ENCODE data around the gene LRG1. TPM values are rescaled to one million over a fixed set of nuclear protein-coding genes. Genes with fewer than 3 reads are reported as not detected.
"Not testable (repeated sequence)": the region's sequence is repeated elsewhere in the genome, so short reads cannot be mapped to it uniquely, and the experiment has no call there.

Gene LRG1
- total and polyA plus RNA-seq, 10 donors: 1.7 to 54.0 (median 12.3) TPM

- intact Hi-C loops (cut with DNase I; ENCODE audit: low total_unique reads): no loop called here
- Histone ChIP-seq H3K27me3 (replicated peaks in 1 of 7) (peaks cover 0 to 43% (median 0%) of the 10 kb centered on the region in 7 donors), H3K27ac (peak overlapping the region in 2 of 8 donors; percentile 38 to 48), H3K4me1 (peaks cover 0 to 51% (median 18%) of the 10 kb centered on the region in 6 donors), H3K36me3 (peaks cover 0 to 72% (median 17%) of the 10 kb centered on the region in 6 donors), H3K4me3 (no peak overlapping the region), H3K9me3 (no peaks in the 10 kb centered on the region)
- peak; percentile 87 for DNase-seq
- 63 to 69% (median 67%) methylated on average over 28 to 32 of the region's 32 CpGs for WGBS, 5 donors
- TF ChIP-seq POLR2A (IDR thresholded peaks at IDR 0.05) (no peak), POLR2AphosphoS5 (IDR thresholded peaks at IDR 0.05) (peak; percentile 59 to 71 (median 64))
- TF ChIP-seq, protein P1, sequence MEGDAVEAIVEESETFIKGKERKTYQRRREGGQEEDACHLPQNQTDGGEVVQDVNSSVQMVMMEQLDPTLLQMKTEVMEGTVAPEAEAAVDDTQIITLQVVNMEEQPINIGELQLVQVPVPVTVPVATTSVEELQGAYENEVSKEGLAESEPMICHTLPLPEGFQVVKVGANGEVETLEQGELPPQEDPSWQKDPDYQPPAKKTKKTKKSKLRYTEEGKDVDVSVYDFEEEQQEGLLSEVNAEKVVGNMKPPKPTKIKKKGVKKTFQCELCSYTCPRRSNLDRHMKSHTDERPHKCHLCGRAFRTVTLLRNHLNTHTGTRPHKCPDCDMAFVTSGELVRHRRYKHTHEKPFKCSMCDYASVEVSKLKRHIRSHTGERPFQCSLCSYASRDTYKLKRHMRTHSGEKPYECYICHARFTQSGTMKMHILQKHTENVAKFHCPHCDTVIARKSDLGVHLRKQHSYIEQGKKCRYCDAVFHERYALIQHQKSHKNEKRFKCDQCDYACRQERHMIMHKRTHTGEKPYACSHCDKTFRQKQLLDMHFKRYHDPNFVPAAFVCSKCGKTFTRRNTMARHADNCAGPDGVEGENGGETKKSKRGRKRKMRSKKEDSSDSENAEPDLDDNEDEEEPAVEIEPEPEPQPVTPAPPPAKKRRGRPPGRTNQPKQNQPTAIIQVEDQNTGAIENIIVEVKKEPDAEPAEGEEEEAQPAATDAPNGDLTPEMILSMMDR (IDR thresholded peaks at IDR 0.05 in 8 of 11, conservative IDR thresholded peaks at IDR 0.05 in 3 of 11): peak in 7 of 11 experiments; percentile 23 to 70 (median 53)
Measured at GRCh38 chr19:4547303-4548237, 7.7 kb upstream of the LRG1 start.

- no peak for TF ChIP-seq POLR2A (IDR thresholded peaks at IDR 0.05)
- TF ChIP-seq, protein P1 (IDR thresholded peaks at IDR 0.05 in 8 of 11, conservative IDR thresholded peaks at IDR 0.05 in 3 of 11): no peak
- TF ChIP-seq POLR2AphosphoS5 (IDR thresholded peaks at IDR 0.05): peak in 1 of 3 donors; percentile 72
- Histone ChIP-seq H3K4me1 (peaks cover 0 to 83% (median 44%) of the 10 kb centered on the region in 6 donors), H3K36me3 (peaks cover 0 to 37% (median 7%) of the 10 kb centered on the region in 6 donors), H3K27me3 (replicated peaks in 1 of 7) (peaks cover 0 to 33% (median 0%) of the 10 kb centered on the region in 7 donors), H3K9me3 (peaks cover 0 to 12% (median 9%) of the 10 kb centered on the region in 8 donors), H3K4me3 (peak overlapping the region in 3 of 8 donors; percentile 20 to 56 (median 30)), H3K27ac (peak overlapping the region in 7 of 8 donors; percentile 78 to 95 (median 87))
- DNase-seq: peak; percentile 84
- 78 to 93% (median 87%) methylated on average over 16 to 87 of the region's 87 CpGs for WGBS, 5 donors
- intact Hi-C loops (cut with DNase I; ENCODE audit: low total_unique reads): no loop called here
Measured at GRCh38 chr19:4543842-4544647, 4.2 kb upstream of the LRG1 start.

DNA sequence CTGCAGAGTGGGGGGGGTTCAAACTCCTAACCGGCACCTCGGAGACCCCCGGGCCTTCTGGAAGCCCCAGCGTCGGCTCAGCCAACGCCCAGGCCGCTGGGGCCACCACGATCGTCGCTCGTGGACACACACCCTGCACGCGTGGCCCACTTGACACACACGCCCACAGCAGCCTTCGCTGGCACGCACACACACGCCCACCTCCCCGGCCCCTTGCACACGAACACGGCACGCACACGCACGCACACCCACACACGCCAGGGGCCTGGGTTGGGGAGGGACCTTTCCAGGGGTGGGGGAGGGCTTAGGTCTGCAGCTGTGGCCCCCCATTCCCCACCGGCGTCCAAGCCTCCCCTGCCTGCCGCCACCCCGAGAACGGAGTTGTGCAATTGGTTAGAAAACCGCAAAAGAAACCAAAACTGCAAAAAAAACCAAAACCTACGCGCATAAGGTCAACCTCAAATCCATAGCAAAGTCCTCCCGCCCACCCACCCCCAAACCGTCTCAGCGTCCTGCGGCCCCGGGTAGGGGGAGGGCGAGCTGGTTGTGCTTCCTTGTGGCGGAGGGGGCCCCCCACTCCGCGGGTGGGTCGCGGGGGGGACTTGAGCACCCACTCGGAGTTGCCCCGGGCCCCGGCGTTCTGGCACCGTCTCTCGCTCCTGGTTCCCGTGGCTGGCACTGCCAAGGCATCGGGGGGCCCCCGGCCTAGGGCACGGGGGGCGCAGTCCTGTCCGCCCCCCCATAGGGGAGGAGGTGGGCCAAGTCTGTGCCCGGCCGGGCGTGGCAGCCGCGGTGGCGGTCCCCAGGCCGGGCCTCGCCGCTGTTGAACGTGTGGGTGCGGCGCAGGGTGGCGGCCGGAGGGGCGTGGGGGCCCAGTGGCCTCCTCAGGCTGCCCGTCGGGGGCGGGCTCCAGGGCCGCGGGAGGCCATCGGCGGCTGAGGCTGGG is 3.3 kb upstream of the LRG1 start:
- intact Hi-C loops (cut with DNase I; ENCODE audit: low total_unique reads): no loop called here
- TF ChIP-seq POLR2AphosphoS5 (IDR thresholded peaks at IDR 0.05) (peak in 1 of 3 donors; percentile 55), POLR2A (IDR thresholded peaks at IDR 0.05) (no peak)
- TF ChIP-seq, protein P1 (IDR thresholded peaks at IDR 0.05 in 8 of 11, conservative IDR thresholded peaks at IDR 0.05 in 3 of 11): no peak
- Histone ChIP-seq H3K27ac (peak overlapping the region in 7 of 8 donors; percentile 78 to 95 (median 87)), H3K4me1 (peaks cover 0 to 83% (median 45%) of the 10 kb centered on the region in 6 donors), H3K4me3 (peak overlapping the region in 4 of 8 donors; percentile 20 to 56 (median 28)), H3K27me3 (replicated peaks in 1 of 7) (peaks cover 0 to 40% (median 0%) of the 10 kb centered on the region in 7 donors), H3K9me3 (peaks cover 0 to 12% (median 9%) of the 10 kb centered on the region in 8 donors), H3K36me3 (peaks cover 0 to 31% (median 2%) of the 10 kb centered on the region in 6 donors)
- DNase-seq: peak; percentile 82
- 41 to 75% (median 58%) methylated on average over 41 to 77 of the region's 77 CpGs for WGBS, 5 donors

DNA sequence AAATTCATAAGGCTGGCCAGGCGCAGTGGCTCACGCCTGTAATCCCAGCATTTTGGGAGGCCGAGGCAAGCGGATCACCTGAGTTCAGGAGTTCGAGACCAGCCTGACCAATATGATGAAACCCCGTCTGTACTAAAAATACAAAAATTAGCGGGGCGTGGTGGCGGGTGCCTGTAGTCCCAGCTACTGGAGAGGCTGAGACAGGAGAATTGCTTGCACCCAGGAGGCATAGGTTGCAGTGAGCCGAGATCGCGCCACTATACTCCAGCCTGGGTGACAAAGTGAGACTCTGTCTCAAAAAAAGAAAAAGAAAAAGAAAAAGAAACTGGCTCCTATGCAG is 1.9 kb upstream of the LRG1 start:
- Histone ChIP-seq H3K36me3 (peaks cover 0 to 31% (median 0%) of the 10 kb centered on the region in 6 donors), H3K4me3 (peak overlapping the region in 1 of 8 donors; percentile 59), H3K27ac (peak overlapping the region in 7 of 8 donors; percentile 78 to 95 (median 87)), H3K4me1 (peaks cover 0 to 83% (median 46%) of the 10 kb centered on the region in 6 donors), H3K27me3 (replicated peaks in 1 of 7) (peaks cover 0 to 47% (median 0%) of the 10 kb centered on the region in 7 donors), H3K9me3 (peaks cover 0 to 12% (median 9%) of the 10 kb centered on the region in 8 donors)
- intact Hi-C loops (cut with DNase I; ENCODE audit: low total_unique reads); DNase-seq: not testable (repeated sequence)
- WGBS, 5 donors: 60 to 89% (median 71%) methylated on average over 12 of the region's 12 CpGs

Data from spleen (tissue), 11 donors.